OCI-LY1 (cell line): ENCODE measurements around the gene PRKCA.

ENCODE experiments used
- EZH2 ChIP-seq: fragments of 200-600 bp; sonication (generic), shearing (Covaris generic); IDR thresholded peaks from 2 replicates; pipeline ENCODE4 v1.8.0; 2017; ENCODE audit warnings: borderline replicate concordance, mixed run types, mild to moderate bottlenecking, antibody characterized with exemption, low read length, moderate library complexity, mixed read lengths
- TF ChIP-seq, protein P1 (sequence below): fragments of 200-600 bp; sonication (generic), shearing (Covaris generic); IDR thresholded peaks from 2 replicates; pipeline ENCODE4 v1.5.1; 2017; ENCODE audit warnings: mild to moderate bottlenecking, antibody characterized with exemption, low read length, moderate library complexity, mixed read lengths

- TF ChIP-seq, protein P1, sequence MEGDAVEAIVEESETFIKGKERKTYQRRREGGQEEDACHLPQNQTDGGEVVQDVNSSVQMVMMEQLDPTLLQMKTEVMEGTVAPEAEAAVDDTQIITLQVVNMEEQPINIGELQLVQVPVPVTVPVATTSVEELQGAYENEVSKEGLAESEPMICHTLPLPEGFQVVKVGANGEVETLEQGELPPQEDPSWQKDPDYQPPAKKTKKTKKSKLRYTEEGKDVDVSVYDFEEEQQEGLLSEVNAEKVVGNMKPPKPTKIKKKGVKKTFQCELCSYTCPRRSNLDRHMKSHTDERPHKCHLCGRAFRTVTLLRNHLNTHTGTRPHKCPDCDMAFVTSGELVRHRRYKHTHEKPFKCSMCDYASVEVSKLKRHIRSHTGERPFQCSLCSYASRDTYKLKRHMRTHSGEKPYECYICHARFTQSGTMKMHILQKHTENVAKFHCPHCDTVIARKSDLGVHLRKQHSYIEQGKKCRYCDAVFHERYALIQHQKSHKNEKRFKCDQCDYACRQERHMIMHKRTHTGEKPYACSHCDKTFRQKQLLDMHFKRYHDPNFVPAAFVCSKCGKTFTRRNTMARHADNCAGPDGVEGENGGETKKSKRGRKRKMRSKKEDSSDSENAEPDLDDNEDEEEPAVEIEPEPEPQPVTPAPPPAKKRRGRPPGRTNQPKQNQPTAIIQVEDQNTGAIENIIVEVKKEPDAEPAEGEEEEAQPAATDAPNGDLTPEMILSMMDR: no peak
- no peak for TF ChIP-seq EZH2
Measured at GRCh38 chr17:66467766-66468165, 165.4 kb downstream of the PRKCA start.
